ENCODE measurements around the gene DNAH7. TPM values are rescaled to one million over a fixed set of nuclear protein-coding genes. Genes with fewer than 3 reads are reported as not detected.

DNAH7 gene
- total RNA-seq, 1 experiment from 2014 or later, result 0.09 TPM

- Histone ChIP-seq H3K9ac (ENCODE audit: extremely low read depth, insufficient read length, low read length) (no peak overlapping the region), H2BK20ac (ENCODE audit: low read depth, low read length, poor library complexity, severe bottlenecking) (no peak overlapping the region), H3K23me2 (ENCODE audit: insufficient read length, low read depth, low read length, poor library complexity, severe bottlenecking) (no peaks in the 10 kb centered on the region), H3K4me1 (ENCODE audit: insufficient read depth, low read length) (no peaks in the 10 kb centered on the region; the same call in 1 of the 2 replicates), H2AFZ (ENCODE audit: low read length) (no peak overlapping the region), H3K23ac (ENCODE audit: insufficient read length, low read depth, low read length) (no peak overlapping the region), H3K4me2 (ENCODE audit: insufficient read depth, insufficient read length, low read length) (no peak overlapping the region), H3K9me3 (ENCODE audit: control insufficient read depth, low read depth, low read length) (no peaks in the 10 kb centered on the region), H3K4ac (ENCODE audit: low read depth, low read length) (no peak overlapping the region), H4K20me1 (ENCODE audit: control insufficient read depth, insufficient read depth, insufficient read length) (no peaks in the 10 kb centered on the region), H3T11ph (ENCODE audit: low read length) (no peak overlapping the region), H2BK12ac (ENCODE audit: insufficient read length, low read depth, low read length) (no peak overlapping the region), H2BK5ac (ENCODE audit: insufficient read length, low read length) (no peak overlapping the region), H3K14ac (ENCODE audit: insufficient read depth, low read length) (no peak overlapping the region), H4K8ac (replicated peaks; ENCODE audit: insufficient read length, low read depth, low read length) (no peak overlapping the region), H3K79me1 (ENCODE audit: insufficient read depth, low read depth, low read length, poor library complexity, severe bottlenecking) (no peaks in the 10 kb centered on the region), H4K5ac (ENCODE audit: insufficient read length, low read depth, low read length) (no peak overlapping the region), H2BK120ac (ENCODE audit: low read depth, low read length, poor library complexity, severe bottlenecking) (no peak overlapping the region), H3K18ac (ENCODE audit: insufficient read length, low read depth, low read length) (no peak overlapping the region), H3K27ac (ENCODE audit: insufficient read length, low read depth, low read length) (no peak overlapping the region), H4K91ac (ENCODE audit: insufficient read length, low read depth, low read length) (no peak overlapping the region), H2BK15ac (ENCODE audit: low read depth, low read length) (no peak overlapping the region), H3K27me3 (ENCODE audit: insufficient read depth, low read length) (no peaks in the 10 kb centered on the region), H2AK5ac (ENCODE audit: insufficient read length, low read length) (no peak overlapping the region), H3K79me2 (ENCODE audit: insufficient read depth, low read length) (no peaks in the 10 kb centered on the region), H3K56ac (ENCODE audit: insufficient read length, low read depth, low read length) (no peak overlapping the region)
- Mint-ChIP-seq H3K4me1 (peaks cover 4 to 12% of the 10 kb centered on the region in 2 experiments; a peak in 2 of 4 replicates), H3K27ac (peak overlapping the region in 2 of 3 experiments; percentile 33 to 34; a peak in 2 of 7 replicates), H3K27me3 (ENCODE audit: low read depth) (no peaks in the 10 kb centered on the region), H3K9me3 (peaks cover 11 to 13% of the 10 kb centered on the region in 2 experiments; a peak in 4 of 5 replicates), H3K36me3 (ENCODE audit: insufficient read depth in 1 of 3, low read depth in 3 of 3) (peaks cover 0 to 11% (median 10%) of the 10 kb centered on the region in 3 experiments; a peak in 5 of 7 replicates), H3K4me3 (no peak overlapping the region)
- no CpG with 5 or more reads among the region's 1 CpG for WGBS (ENCODE audit: extremely low coverage, insufficient read length, low lambda C conversion rate)
- TF ChIP-seq, protein P1, sequence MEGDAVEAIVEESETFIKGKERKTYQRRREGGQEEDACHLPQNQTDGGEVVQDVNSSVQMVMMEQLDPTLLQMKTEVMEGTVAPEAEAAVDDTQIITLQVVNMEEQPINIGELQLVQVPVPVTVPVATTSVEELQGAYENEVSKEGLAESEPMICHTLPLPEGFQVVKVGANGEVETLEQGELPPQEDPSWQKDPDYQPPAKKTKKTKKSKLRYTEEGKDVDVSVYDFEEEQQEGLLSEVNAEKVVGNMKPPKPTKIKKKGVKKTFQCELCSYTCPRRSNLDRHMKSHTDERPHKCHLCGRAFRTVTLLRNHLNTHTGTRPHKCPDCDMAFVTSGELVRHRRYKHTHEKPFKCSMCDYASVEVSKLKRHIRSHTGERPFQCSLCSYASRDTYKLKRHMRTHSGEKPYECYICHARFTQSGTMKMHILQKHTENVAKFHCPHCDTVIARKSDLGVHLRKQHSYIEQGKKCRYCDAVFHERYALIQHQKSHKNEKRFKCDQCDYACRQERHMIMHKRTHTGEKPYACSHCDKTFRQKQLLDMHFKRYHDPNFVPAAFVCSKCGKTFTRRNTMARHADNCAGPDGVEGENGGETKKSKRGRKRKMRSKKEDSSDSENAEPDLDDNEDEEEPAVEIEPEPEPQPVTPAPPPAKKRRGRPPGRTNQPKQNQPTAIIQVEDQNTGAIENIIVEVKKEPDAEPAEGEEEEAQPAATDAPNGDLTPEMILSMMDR (conservative IDR thresholded peaks at IDR 0.05), result peak; percentile 42; the same call in 2 of the 3 replicates
- DNase-seq, result no peak
Observed at GRCh38 chr2:195759877-195760276, 308.8 kb downstream of the DNAH7 start.

Measured in H9 (cell line).